ENCODE results near the gene ZCCHC7. TPM values are rescaled to one million over a fixed set of nuclear protein-coding genes. Genes with fewer than 3 reads are reported as not detected.
A peak's percentile ranks its signal among the peaks of the same experiment; 100 is the strongest.

The ZCCHC7 gene
- total and polyA plus RNA-seq, 5 experiments from 2014 or later: 27.2 to 56.0 (median 40.2) TPM

DNA sequence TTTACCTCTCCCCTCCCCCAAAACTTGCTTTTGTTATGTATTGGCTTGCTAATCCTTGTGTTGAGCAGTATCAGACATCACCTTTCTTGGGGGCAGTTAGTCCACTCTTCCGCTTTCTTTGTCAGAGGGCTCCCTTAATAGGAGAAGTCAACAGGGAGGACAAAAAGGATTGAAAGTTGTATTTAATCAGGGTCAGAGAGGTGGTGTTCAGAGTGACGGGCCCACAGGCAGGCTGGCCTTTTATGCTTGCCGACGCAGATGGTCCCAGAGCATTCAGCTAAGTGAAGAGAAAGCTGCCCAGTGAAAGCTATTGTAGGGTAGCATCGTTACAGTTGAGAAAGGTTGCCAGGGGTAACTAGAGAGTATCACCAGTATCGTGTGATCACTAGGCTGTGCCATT, 131.1 kb downstream of the ZCCHC7 start:
- peaks cover 0 to 4% (median 0%) of the 10 kb centered on the region in 9 donors for H3K9me3 Mint-ChIP-seq
- H3K27ac Mint-ChIP-seq: peak overlapping the region in 2 of 10 donors; percentile 27 to 84
- H3K4me3 Mint-ChIP-seq: no peak overlapping the region
- no peaks in the 10 kb centered on the region for H3K27me3 Mint-ChIP-seq
- H3K36me3 Mint-ChIP-seq: peaks cover 22 to 45% (median 44%) of the 10 kb centered on the region in 3 donors
- DNase-seq (no peak), ATAC-seq (peak in 1 of 2 donors; percentile 50)
- POLR2A ChIA-PET: no interaction called here
- peaks cover 3 to 54% (median 5%) of the 10 kb centered on the region in 4 donors for H3K4me1 Mint-ChIP-seq

DNA sequence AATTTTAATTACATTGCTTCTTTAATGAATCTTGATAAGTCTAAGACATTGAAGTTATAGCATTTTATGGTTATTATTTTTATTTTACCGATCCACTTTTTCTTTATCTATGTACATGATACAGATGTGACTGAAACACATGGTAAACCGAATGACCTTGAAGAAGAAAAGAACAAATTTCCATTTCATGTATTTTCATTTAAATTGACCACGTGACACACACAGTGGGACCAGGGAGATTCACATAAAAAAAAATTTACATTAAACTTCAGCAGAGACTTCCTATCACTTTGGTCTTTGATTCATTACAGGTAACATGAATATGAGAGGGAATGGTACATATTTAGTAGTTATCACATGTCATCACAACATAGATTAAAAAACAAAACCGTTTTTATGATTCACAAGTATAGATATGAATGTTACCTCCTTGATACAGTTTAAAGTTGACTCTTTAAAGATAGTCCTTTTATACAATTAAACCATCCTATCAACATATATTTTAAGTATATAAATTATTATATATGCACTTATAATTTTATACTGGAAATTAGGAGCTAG, 133.1 kb downstream of the ZCCHC7 start:
- POLR2A ChIA-PET: no interaction called here
- peaks cover 22 to 45% (median 40%) of the 10 kb centered on the region in 3 donors for H3K36me3 Mint-ChIP-seq
- peaks cover 0 to 4% (median 0%) of the 10 kb centered on the region in 9 donors for H3K9me3 Mint-ChIP-seq
- peaks cover 2 to 57% (median 6%) of the 10 kb centered on the region in 4 donors for H3K4me1 Mint-ChIP-seq
- ATAC-seq (no peak), DNase-seq (no peak)
- H3K27ac Mint-ChIP-seq: no peak overlapping the region
- no peak overlapping the region for H3K4me3 Mint-ChIP-seq
- no peaks in the 10 kb centered on the region for H3K27me3 Mint-ChIP-seq

DNA sequence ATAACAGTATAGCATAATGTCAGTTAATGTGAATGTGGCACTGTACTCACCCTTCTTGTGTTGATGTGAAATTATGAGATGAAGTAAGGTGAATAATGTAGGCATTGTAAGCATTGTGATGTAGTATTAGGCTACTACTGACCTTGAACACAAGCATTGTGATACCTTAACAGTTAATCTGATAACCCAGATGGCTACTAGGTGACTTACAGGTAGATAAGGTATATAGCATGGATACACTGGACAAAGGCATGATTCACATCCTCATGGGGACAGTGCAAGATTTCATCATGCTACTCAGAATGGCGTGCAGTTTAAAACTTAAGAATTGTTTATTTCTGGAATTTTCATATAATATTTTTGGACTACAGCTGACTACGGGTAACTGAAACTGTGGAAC, 134.8 kb downstream of the ZCCHC7 start:
- H3K27me3 Mint-ChIP-seq: no peaks in the 10 kb centered on the region
- DNase-seq (no peak), ATAC-seq (no peak)
- peaks cover 0 to 4% (median 0%) of the 10 kb centered on the region in 9 donors for H3K9me3 Mint-ChIP-seq
- H3K27ac Mint-ChIP-seq: no peak overlapping the region
- POLR2A ChIA-PET: no interaction called here
- peaks cover 16 to 32% (median 26%) of the 10 kb centered on the region in 3 donors for H3K36me3 Mint-ChIP-seq
- H3K4me1 Mint-ChIP-seq: peaks cover 2 to 54% (median 12%) of the 10 kb centered on the region in 4 donors
- H3K4me3 Mint-ChIP-seq: no peak overlapping the region

DNA sequence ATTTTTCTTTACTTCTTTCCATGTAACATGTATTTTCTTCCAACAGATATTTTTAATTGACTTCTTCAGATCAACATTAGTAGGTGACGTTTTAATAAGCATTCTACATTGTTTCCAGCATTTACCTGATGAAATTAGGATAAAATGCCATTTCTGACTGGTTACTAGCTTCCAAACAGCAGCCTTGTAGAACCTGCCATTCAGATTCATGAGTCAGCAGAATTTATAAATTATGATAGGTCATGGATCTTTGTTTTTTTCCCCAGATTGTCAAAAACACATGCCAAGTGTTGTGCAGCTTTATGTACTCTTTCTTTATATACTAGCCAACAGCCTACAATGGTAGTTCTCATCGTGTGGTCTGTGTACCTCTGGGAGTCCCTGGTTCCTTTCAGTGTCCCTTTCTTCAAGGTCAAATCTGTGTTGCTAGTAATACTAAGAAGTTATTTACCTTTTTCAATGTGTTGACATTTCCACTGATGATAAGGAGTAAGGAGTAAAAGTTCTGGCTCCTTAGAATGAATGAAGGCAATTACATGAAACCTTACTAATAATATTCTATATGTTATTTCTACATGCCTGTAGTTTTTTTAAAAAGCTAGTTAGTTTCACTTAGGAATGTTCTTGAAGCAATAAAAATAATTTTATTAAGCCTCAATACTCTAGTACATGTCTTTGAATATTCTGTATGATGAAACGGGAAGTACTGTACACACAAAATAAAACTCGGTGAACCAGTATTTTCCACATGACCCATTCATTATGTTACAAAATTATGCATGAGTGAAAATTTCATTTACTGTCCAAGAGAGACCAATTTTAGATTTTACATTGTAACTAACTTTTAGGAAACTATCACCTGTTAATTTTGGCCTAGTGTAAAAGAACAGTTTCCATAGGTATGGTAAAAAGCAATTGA, 135.8 kb downstream of the ZCCHC7 start:
- peaks cover 16 to 28% (median 22%) of the 10 kb centered on the region in 3 donors for H3K36me3 Mint-ChIP-seq
- no peak for DNase-seq
- H3K9me3 Mint-ChIP-seq: peaks cover 0 to 4% (median 0%) of the 10 kb centered on the region in 9 donors
- POLR2A ChIA-PET: no interaction called here
- peaks cover 2 to 52% (median 19%) of the 10 kb centered on the region in 4 donors for H3K4me1 Mint-ChIP-seq
- no peaks in the 10 kb centered on the region for H3K27me3 Mint-ChIP-seq
- peak overlapping the region in 2 of 10 donors; percentile 24 to 34 for H3K27ac Mint-ChIP-seq
- no peak for ATAC-seq
- no peak overlapping the region for H3K4me3 Mint-ChIP-seq

DNA sequence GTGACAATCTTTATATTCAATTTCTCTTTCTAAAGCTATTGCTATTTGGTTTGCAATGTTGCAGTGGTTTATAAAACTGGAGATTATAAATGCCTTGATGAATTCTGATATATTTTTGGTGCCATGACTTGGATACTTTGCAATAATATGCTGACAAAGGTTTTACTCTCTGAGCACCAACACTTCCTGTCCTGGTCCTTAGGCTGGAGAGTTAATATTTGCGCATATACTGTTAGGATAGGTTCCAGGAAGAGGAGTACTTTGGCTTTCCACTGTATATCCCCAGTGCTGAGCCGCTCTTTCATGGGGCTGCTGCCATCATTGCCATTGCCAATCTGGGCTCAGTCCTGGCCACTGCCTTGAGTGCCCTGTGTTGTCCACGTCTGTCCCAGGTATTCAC, 139.6 kb downstream of the ZCCHC7 start:
- H3K4me1 Mint-ChIP-seq: peaks cover 2 to 61% (median 21%) of the 10 kb centered on the region in 4 donors
- H3K9me3 Mint-ChIP-seq: no peaks in the 10 kb centered on the region
- POLR2A ChIA-PET: no interaction called here
- DNase-seq (no peak), ATAC-seq (no peak)
- H3K27ac Mint-ChIP-seq: no peak overlapping the region
- no peaks in the 10 kb centered on the region for H3K27me3 Mint-ChIP-seq
- no peak overlapping the region for H3K4me3 Mint-ChIP-seq
- H3K36me3 Mint-ChIP-seq: peaks cover 0 to 17% (median 3%) of the 10 kb centered on the region in 3 donors

DNA sequence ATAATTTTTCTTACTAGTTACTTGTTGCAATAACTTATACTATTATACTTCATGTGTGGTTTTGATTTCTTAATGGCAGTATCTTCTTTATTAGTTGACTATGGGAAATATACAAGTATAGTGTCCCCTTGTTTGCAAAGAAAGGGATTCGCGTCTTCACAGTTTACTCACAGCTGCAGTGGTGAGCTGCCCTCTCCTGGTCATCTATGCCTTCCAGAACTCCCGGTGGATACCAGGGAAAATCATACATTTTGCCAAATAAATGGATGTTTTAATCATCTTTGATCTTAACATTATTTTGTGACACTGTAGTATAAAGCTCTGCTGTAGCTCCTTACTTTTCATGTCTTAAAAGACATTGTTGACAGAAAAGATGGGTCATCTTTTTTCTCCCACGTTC, 142.0 kb downstream of the ZCCHC7 start:
- Mint-ChIP-seq H3K27me3 (no peaks in the 10 kb centered on the region), H3K4me1 (peaks cover 6 to 53% (median 19%) of the 10 kb centered on the region in 4 donors), H3K9me3 (no peaks in the 10 kb centered on the region), H3K36me3 (peaks cover 0 to 6% (median 3%) of the 10 kb centered on the region in 3 donors), H3K27ac (peak overlapping the region in 1 of 10 donors; percentile 9), H3K4me3 (no peak overlapping the region)
- POLR2A ChIA-PET: no interaction called here
- ATAC-seq (no peak), DNase-seq (no peak)

DNA sequence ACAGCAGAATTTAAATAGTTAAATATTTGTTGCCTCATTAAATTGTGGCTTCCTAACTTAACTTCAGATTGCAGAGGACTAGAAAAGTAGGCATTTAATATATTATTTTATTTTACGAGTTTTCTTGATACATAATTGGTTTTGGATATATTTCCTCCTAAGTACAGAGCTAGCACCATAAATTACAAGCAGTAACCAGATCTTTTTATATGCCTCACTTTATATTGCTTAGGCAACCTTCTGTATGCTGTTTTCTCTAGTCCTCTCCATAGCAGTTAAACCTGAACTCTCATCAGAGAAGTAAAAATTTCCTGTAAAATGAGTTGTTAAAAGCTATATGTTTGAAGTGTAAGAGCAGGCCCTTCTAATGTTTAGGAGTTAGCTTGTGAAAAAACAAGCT, 144.2 kb downstream of the ZCCHC7 start:
- Mint-ChIP-seq H3K4me3 (no peak overlapping the region), H3K27ac (no peak overlapping the region), H3K36me3 (peaks cover 0 to 10% (median 3%) of the 10 kb centered on the region in 3 donors), H3K9me3 (peaks cover 0 to 4% (median 0%) of the 10 kb centered on the region in 9 donors), H3K4me1 (peaks cover 10 to 50% (median 18%) of the 10 kb centered on the region in 4 donors), H3K27me3 (no peaks in the 10 kb centered on the region)
- ATAC-seq: no peak
- POLR2A ChIA-PET: no interaction called here
- no peak for DNase-seq

DNA sequence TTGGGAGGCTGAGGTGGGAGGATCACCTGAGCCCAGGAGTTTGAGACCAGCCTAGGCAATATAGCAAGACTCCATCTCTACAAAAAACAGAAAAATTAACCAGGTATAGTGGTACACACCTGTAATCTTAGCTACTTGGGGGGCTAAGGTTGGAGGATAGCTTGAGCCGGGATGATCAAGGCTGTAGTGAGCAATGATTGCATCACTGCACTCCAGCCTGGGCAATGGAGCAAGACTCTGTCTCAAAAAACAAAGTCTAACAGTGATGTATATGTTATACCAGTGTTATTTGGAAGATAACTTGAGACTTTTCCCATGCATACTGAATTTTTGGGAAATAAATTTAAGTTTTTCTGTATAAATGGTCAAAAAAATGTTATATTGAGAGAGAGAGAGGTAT, 146.3 kb downstream of the ZCCHC7 start:
- no peaks in the 10 kb centered on the region for H3K27me3 Mint-ChIP-seq
- peaks cover 0 to 4% (median 0%) of the 10 kb centered on the region in 9 donors for H3K9me3 Mint-ChIP-seq
- POLR2A ChIA-PET: no interaction called here
- H3K36me3 Mint-ChIP-seq: peaks cover 0 to 16% (median 3%) of the 10 kb centered on the region in 3 donors
- H3K4me3 Mint-ChIP-seq: no peak overlapping the region
- DNase-seq: no peak
- H3K4me1 Mint-ChIP-seq: peaks cover 5 to 40% (median 11%) of the 10 kb centered on the region in 4 donors
- ATAC-seq: no peak
- H3K27ac Mint-ChIP-seq: no peak overlapping the region

DNA sequence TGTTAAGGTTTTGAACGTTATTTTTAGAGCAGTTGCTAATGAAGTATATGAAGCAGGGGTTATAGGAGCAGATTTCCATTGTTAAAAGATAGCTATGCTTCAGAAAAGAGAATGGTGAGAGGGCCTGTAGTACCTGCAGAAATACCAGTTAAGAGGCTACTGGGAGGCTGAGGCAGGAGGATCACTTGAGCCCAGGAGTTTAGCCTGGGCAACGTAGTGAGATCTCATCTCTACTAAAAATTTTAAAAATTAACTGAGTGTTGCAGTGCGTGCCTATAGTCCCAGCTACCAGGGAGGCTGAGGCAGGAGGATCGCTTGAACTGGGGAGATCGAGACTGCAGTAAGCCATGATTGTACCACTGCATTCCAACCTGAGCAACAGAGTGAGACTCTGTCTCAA, 148.8 kb downstream of the ZCCHC7 start:
- H3K4me3 Mint-ChIP-seq: no peak overlapping the region
- H3K27ac Mint-ChIP-seq: no peak overlapping the region
- DNase-seq: no peak
- peaks cover 0 to 17% (median 4%) of the 10 kb centered on the region in 9 donors for H3K9me3 Mint-ChIP-seq
- no peak for ATAC-seq
- peaks cover 5 to 30% (median 9%) of the 10 kb centered on the region in 4 donors for H3K4me1 Mint-ChIP-seq
- POLR2A ChIA-PET: no interaction called here
- no peaks in the 10 kb centered on the region for H3K27me3 Mint-ChIP-seq
- peaks cover 11 to 35% (median 21%) of the 10 kb centered on the region in 3 donors for H3K36me3 Mint-ChIP-seq

DNA sequence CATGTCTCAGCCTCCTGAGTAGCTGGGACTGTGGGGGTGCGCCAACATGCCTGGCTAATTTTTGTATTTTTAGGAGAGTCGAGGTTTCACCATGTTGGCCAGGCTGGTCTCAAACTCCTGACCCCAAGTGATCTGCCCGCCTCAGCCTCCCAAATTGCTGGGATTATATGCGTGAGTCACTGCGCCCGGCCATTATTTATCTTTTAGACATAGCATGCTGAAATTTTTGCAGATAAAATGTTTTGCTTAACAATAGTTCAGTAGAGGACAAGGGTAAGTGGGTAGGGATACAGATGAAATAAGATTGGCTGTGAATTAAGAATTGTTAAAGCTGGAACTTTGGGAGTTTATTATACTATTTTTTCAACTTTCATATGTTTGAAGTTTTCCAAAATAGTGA, 151.3 kb downstream of the ZCCHC7 start:
- H3K36me3 Mint-ChIP-seq: peaks cover 11 to 53% (median 35%) of the 10 kb centered on the region in 3 donors
- no peak overlapping the region for H3K27ac Mint-ChIP-seq
- H3K4me1 Mint-ChIP-seq: peaks cover 5 to 29% (median 8%) of the 10 kb centered on the region in 4 donors
- peaks cover 0 to 17% (median 4%) of the 10 kb centered on the region in 9 donors for H3K9me3 Mint-ChIP-seq
- H3K27me3 Mint-ChIP-seq: no peaks in the 10 kb centered on the region
- no peak for DNase-seq
- POLR2A ChIA-PET: no interaction called here
- H3K4me3 Mint-ChIP-seq: no peak overlapping the region
- no peak for ATAC-seq

DNA sequence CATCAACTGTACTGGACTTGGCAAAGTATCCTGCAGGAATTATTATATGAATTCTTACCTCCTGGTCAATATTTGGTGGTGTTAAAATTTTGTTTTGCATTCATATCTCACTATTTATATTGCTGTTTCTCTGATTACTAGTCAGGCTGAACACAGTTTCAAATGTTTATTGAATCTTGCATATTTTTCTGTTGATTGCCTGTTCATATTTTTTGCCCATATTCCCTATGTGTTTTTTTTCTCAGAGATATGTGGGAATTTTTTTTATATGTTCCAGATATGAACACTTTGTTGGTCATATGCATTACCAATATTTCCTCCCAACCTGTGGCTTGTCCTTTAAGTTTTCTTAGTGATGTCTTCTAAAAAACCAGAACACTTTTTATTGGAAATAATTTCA, 153.2 kb downstream of the ZCCHC7 start:
- Mint-ChIP-seq H3K27me3 (no peaks in the 10 kb centered on the region), H3K9me3 (peaks cover 0 to 17% (median 5%) of the 10 kb centered on the region in 9 donors), H3K4me1 (peaks cover 5 to 27% (median 7%) of the 10 kb centered on the region in 4 donors), H3K36me3 (peaks cover 11 to 60% (median 38%) of the 10 kb centered on the region in 3 donors), H3K27ac (no peak overlapping the region), H3K4me3 (no peak overlapping the region)
- ATAC-seq (no peak), DNase-seq (no peak)
- POLR2A ChIA-PET: no interaction called here

DNA sequence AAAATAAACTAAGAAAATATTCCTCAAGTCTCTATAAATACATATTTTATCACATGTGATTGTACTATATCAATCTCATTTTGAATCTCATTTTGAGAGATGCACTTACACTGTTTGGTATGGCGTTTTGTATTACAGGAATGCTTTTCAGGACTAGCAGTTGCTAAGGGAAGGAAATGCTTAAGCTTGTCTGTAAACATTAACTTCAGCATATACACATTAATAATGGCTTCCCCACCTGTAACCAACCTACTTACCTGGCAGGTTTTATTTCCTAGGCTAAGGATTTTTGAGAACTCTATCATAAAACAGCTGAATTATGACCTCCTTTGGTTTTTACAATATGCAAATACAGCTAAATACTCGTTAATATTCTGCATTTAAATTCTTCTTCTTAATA, 161.2 kb downstream of the ZCCHC7 start:
- Mint-ChIP-seq H3K36me3 (peaks cover 3 to 14% (median 8%) of the 10 kb centered on the region in 3 donors), H3K4me1 (peaks cover 5 to 35% (median 14%) of the 10 kb centered on the region in 4 donors), H3K9me3 (peaks cover 0 to 3% (median 0%) of the 10 kb centered on the region in 9 donors), H3K27ac (no peak overlapping the region), H3K27me3 (no peaks in the 10 kb centered on the region), H3K4me3 (no peak overlapping the region)
- DNase-seq: no peak
- no peak for ATAC-seq
- POLR2A ChIA-PET: no interaction called here
